NCI-H2107 (cell line): Measurements from ENCODE around the gene ALPG.
"Not testable (repeated sequence)": the region's sequence is repeated elsewhere in the genome, so short reads cannot be mapped to it uniquely, and the experiment has no call there.

Experiments
- DNase-seq: peaks from one replicate; lab custom pipeline; 2025; lab: John Stamatoyannopoulos, UW

ALPG gene

DNA sequence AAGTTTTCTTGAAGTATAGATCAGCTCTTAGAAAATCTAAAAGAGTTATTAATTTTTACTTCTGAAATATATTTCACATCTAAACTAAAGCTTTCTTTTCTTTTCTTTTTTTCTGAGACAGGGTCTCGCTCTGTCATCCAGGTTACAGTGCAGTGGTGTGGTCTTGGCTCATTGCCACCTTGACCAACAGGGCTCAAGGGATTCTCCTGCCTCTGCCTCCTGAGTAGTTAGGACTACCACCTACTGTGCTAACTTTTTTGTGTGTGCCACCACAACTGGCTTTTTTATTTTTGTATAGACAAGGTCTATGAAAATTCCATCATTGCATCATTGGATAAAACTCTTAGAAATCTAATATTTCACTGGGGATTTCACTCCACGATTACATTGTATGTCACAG is 10.0 kb upstream of the ALPG start:
- no peak for DNase-seq

DNA sequence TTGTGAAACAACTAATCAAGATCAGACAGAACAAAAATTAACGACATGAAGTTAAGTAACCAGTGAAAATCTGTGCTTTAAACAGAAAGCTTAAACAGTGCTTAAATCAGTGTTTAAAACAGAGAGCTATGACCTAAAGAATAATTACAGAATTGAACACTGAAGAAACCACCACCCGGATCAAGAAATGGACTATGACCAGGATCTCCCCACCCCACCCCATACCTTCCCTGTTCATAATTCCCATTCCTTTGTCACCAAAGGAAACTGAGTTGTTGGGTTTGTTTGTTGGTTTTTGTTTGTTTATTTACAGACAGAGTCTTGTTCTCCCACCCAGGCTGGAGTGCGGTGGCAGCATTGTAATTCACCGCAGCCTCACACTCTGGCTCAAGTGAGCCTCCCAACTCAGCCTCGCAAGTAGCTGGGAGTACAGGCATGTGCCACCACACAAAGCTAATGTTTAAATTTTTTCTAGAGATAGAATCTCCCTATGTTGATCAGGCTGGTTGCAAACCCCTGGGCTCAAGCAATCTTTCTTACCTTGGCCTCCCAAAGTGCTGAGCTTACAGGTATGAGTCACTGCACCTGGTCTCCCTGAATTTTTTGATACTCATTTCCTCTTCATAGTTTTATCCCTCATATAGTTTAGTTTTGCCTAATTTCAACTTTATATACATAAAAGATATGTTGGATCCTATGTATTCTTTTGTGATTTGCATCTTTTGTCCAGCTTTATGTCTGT is 8.2 kb upstream of the ALPG start:
- DNase-seq: no peak

DNA sequence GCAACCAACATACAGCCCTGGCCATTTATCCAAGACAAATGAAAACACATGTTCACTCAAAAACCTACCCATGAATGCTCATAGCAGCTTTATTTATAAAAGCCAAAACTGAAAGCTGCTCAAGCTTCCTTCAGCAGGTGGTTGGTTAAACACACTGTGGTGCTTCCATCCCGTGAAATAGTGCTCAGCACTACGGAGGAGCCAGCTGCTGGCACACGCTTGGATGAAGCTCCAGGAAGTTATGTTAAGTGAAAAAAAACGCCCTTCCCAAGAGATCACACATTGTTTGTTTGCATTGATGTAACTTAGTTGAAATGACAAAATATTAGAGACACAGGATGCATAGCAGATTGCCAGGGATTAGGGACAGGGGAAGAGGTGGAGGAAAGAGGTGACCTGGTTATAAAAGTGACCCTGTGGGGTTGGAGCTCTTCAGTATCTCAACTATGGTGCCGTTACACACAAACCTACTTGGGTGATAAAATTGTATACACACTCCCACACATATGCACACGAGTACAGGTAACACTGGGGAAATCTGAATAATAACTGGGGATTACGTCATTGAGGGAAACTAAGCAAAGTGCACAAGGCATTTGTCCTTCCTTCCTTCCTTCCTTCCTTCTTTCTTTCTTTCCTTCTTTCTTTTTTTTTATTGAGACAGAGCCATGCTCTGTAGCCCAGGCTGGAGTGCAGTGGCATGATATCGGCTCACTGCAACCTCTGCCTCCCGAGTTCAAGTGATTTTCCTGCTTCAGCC is 6.2 kb upstream of the ALPG start:
- no peak for DNase-seq

DNA sequence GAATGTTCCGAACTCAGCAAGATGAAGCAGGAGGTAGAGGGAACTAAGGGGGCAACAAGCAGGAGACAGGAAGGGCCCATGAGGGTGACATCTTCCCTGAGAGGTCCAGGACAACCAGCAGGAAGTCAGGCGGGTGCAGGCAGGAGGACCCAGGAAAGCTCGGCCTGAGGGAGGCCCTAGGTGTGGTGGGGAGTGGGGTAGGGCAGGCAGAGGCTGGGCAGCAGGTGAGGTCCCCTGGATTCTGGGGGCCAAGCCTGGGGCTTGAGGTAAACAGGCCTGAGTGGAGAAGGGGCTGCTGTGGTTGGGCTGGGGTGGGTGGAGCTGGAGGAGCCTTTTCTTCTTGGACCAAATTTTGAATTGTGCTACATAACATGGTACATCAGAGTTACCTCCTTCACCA is 4.1 kb upstream of the ALPG start:
- no peak for DNase-seq

DNA sequence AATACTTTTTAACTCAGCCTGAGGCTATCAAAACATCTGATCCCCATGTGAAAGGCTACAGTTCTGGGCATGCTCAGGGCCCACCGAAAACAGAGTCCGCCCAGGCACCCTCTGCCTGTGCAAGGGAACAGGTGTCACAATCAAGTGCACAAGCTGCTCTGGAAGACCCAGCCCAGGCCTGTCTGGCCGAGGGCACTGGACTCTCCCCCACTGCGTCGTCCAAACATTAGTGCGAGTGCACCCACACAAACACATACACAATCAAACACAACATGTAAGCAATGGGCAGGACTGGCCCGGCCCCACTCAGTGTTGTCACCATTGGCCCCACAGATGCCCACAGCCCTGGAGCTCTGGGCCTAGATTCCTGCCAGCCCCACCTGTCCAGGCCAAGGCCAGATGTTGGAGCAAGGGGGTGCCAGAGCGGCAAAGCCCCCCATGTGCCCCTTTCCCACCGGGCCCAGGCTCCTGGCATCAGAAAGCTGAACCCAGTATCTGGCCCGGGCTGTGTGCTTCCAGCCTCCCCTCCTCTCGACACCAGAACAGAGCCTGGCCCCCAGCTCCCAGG is 617 bp upstream of the ALPG start:
- no peak for DNase-seq

DNA sequence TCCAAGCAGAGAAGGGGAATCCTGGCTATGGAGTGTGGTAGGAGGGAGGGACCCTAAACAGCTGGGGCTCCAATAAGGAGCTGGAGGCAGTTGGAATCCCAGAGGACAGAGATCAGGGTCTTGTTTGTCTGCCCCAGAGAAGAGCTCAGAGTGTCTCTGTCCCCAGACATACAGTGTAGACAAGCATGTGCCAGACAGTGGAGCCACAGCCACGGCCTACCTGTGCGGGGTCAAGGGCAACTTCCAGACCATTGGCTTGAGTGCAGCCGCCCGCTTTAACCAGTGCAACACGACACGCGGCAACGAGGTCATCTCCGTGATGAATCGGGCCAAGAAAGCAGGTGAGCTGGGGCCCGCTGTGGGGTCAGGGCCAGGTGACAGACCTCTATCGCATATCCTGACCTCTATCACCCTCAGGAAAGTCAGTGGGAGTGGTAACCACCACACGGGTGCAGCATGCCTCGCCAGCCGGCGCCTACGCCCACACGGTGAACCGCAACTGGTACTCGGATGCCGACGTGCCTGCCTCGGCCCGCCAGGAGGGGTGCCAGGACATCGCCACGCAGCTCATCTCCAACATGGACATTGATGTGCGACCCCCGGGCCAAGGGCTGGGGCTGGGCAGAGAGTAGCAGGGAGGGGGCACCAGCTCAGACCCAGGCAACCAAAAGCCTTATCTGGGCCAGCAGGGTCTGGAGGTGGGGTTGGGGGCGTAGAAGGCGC is 945 bp downstream of the ALPG start:
- DNase-seq: not testable (repeated sequence)

DNA sequence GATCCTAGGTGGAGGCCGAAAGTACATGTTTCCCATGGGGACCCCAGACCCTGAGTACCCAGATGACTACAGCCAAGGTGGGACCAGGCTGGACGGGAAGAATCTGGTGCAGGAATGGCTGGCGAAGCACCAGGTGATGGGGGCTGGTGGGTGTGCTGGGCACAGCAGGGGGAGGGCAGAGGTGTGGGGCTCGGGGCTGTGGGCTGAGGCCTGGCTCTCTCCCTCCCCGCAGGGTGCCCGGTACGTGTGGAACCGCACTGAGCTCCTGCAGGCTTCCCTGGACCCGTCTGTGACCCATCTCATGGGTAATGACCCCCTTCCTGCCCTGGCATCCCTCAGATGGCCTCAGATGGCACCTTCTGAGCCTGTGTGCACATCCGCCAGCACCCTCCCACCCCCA is 1.6 kb downstream of the ALPG start:
- DNase-seq: not testable (repeated sequence)

DNA sequence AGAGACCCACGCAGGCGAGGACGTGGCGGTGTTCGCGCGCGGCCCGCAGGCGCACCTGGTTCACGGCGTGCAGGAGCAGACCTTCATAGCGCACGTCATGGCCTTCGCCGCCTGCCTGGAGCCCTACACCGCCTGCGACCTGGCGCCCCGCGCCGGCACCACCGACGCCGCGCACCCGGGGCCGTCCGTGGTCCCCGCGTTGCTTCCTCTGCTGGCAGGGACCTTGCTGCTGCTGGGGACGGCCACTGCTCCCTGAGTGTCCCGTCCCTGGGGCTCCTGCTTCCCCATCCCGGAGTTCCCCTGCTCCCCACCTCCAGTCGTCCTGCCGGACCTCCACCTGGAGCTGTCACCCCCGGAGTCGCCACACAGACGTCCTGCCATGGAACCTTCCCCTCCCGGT is 3.0 kb downstream of the ALPG start:
- DNase-seq: not testable (repeated sequence)

DNA sequence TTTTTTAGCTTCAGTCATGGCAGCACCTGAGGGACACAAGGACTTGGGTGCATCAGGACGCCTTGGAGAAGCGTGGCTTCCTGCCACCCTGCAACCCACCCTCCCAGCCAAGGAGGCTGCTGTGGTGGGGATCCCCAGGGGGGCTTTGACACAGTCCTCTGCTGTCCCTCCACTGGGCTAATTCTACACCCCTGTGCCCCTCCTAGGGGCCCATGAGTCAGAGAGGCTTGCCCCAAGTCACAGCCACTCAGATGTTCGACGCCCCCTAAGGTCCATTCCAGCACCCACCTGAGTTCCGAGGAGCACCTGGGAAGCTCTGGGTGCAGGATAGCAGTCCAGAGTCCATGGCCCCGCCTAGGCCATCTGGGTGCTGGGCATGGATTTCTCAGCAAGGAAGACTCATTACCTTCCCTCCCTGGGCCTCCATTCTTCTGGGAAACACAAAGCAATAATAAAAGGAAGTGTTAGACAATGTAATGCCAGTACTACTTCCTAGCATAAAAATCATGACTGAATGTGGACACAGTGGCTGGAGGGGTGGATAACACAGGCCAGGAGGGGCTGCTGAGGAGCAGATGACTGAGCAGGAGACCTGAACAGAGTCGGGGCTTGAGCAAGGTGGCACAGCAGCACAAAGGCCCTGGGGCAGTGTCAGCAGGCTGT is 3.7 kb downstream of the ALPG start:
- no peak for DNase-seq

DNA sequence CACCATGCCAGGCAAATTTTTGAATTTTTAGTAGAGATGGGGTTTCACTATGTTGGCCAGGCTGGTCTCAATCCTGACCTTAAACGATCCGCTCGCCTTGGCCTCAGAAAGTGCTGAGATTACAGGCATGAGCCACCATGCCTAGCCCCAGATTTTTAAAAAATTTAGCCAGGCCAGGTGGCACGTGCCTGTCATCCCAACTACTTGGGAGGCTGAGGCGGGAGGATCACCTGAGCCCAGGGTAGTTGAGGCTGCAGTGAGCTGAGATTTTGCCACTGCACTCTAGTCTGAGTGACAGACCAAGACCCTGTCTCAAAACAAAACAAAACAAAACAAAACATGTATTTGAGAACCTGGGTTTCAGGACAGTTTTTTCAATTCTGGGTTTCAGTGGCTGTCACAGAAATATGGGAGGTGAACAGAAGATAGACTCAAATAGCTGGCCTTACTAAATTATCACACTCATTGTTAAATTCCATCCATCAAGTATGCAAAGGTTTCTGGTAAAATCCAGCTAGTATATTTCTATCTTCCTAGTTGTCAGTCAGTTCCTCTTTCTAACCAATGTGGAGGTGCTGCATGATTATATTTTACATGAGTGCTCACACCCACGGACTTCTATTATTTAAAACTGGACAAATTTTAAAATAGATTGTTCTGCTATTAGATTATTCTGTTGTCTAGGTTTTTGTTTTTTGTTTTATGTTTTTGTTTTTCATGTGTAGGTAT is 5.4 kb downstream of the ALPG start:
- no peak for DNase-seq

DNA sequence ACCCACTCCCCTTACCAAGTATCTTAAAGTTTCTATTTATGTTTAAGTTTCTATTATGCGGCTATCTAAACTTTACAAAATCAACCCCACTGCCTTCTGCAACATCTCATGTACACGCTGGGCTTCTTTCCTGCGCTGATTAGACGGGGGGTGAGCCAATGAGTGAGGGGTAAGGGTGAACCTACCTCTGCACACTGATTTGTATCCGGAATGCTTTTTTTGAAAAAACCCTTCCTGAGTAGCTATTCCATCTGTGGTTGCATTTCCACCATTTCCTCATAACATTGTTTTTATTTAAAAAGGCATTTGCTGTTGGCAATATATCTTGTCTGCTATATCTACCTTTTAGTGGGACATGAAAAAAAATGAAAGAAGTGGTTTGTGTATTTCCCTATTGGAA is 6.3 kb downstream of the ALPG start:
- no peak for DNase-seq

DNA sequence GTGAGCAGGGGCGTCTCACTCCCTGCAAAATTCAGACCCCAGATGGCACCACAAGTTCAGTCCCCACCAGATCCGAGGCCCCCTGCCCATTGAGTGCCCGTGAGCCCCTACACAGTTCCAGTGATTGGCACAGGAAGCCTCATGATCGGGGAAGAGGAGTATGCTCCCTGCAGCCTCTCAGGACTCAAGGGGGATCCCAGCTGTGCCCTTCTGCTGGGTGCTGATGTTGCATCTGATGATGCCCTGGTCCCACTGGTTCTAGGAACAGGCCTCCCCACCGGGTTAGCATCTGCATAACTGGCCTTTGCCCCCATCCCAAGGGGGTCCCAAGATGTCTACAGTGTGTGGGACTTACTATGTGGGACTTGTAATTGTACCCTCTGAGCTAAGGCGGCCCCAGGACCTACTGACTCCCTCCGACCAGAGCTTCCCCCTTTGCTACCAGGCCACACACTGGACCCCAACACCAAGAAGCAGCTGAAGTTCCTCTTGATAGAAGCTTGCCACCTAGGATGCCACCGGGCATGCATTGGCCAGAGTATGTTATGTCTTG is 8.6 kb downstream of the ALPG start:
- no peak for DNase-seq

DNA sequence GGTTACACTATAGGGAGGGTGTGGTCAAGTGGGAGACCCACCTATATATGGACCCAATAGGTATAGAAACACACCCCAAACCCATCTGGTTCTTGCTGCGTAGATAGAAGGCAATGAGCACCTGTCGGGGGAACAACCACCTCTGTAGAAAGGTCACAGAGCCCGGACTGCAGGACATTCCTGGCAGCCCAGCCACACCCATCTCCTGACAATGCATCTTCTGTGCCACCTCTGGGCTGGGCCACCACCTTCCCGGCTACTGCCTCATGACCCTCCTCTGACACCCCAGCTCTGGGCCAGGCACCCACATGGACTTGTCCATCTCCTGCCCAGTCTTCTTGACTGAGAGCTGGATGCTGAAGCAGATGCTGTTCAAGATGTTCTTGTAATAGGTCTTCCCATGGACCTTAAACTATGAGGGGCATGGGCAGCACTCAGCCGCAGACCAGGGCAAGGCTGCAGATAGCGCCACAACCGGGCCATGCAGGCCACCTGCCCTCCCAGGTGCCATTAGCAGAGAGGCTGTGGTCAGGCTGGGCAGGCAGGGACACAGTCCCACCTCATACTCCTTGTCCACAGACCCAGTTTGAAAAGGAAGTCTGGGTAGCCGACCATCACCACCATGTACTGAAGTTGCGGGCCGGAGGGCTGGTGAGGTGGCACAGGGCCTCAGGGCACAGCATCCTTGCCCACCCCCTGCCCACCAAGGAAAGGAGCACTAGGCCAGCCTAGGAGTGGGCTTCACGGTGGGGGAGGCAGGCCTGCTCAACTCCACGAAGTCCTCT is 9.3 kb downstream of the ALPG start:
- no peak for DNase-seq

DNA sequence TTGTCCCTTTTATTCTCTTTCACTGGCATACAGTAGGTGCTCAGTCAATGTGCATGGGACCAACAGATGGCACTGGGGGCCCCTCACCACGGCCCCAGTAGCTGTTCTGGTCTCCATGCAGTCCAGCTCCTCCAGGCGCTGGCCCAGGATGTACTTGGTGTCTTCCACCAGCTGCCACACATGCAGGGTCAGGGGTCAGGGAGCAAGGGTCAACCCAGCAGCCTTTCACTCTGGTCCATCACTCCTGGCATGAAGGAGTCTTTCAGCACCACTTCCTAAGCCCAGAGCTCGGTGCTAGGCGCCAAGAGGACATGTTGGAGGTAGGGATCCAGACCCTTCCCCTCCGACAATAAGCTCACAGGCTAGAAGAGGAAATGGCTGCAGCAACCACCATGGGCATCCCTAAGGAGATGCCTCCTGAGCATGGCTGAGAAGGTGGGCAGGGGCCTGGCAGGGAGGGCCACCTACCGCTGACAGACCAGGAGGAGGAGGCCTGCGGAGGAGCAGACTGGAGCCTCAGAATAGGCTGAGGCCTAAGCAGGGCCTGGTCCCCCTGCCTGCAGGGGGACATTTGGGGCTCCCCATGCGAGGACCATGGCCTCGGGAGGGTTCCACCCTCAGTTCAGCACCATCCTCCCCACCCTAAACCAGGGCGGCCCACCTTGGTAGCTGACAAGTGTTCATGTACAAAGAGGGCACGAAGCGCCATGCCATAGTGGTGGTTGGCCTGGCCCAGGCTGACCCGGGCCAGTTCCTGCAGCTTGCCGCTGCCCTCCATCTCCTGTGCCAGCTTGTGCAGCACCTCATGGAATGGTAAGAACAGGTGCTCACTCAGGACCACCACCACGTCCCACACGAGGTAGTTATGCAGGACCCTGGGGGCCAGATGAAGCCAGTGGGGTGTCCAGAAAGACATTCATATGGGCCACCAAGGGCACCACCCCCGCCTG is 10.2 kb downstream of the ALPG start:
- no peak for DNase-seq

DNA sequence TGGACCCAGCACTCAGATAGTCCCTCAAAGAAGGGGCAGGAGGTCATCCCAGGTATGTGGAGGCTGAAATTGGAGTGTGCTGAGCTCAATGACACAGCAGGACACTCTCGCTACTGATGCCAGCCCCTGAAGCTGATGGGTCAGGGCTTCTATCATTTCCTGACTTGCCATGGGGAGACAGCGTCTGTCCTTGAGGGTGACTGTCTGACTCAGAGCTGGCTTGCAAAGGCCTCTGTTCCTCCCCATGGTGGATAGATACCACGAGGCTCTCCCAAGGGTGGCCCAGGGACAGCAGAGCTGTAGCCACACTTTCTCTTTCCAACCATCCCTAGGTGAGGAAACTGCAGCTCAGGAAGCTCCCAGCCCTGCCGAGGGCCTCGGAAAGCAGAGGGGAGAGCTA is 10.8 kb downstream of the ALPG start:
- DNase-seq: no peak

DNA sequence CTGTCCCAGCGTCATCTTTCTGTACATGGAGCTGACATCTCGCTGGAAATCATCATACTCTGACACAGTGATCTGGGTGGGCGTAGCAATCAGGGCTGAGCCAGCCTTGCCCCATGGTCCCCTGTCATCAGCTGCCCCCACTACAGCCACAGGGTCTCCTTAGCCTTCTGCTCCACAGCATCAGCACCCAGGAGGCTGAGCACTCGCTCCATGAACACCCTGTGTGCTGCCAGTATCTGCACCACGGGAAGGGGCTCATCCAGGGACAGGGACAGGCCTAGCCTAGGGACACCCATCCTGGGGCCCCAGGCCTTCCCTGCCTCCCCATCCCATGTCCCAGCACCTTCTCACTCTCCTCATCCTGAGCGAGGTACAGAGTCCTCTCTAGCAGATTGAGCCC is 11.4 kb downstream of the ALPG start:
- DNase-seq: no peak

DNA sequence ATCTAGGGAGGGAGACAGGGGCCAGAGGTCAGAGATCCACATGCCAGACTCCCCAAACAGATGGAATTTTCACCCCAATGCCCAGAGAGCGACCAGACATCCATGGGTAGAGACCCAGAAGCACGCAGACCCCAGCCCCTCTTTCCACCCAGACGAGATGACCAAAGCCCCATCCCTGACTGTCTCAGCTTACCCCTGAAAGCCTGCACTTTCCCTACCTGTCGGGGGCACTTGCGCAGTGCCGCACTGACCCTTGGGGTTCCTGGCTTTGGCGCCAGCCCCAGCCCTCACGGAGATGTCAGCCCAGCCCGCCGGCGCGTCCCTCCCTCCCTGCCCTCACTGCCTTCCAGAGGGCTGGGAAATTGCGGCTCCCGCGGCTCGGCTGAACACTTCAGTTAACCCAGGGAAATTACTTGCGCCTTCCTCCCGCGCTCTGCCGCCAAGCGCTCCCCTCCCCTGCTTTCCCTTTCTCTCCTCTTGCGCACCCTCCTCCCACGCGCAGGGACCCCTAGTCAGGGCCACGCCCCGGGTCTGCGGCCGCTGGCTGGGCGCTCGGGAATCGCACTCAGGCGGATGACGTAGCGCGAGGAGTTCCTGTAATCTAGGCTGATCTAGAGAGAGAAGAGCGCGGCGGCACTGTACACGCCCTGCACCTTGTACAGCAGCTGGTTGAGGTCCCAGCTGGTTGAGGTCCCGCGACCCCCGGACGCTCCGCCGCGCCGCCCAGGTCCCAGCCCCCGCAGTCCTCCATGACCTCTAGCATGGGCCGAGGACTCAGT is 12.0 kb downstream of the ALPG start:
- no peak for DNase-seq
